HEK293 (cell line): ENCODE measurements around the gene ALDH16A1.
A peak's percentile ranks its signal among the peaks of the same experiment; 100 is the strongest.

Source experiments
- CTCF ChIA-PET: fragments of 350-600 bp; formaldehyde crosslinking; extraction: SDS; loops from one replicate; lab custom pipeline; 2021; ENCODE audit warnings: antibody characterized with exemption; lab: Yijun Ruan, JAX
- POLR2A ChIA-PET: fragments of 300-600 bp; formaldehyde crosslinking; extraction: SDS; loops from one replicate; lab custom pipeline; 2020; ENCODE audit warnings: antibody characterized with exemption, inconsistent platforms; lab: Yijun Ruan, JAX
- H3K27ac ChIP-seq: fragments of 200-500 bp; sonication (Bioruptor generic); 2 replicates; pipeline ENCODE4 v1.5.1; 2014; ENCODE audit warnings: low read depth, low read length, control low read depth, inconsistent platforms; ENCODE audit errors: extremely low read depth
- H3K36me3 ChIP-seq, 2 experiments: fragments of 200-500 bp in 1 of 2; sonication (Bioruptor generic) in 1 of 2; 1 replicate in 1 of 2; 2 replicates in 1 of 2; pipeline ENCODE4 v1.5.1; 2014 to 2017; ENCODE audit warnings: inconsistent platforms in 2 of 2, low read length in 2 of 2; ENCODE audit not compliant: control insufficient read depth in 2 of 2, insufficient read depth in 1 of 2
- H3K4me1 ChIP-seq: fragments of 200-500 bp; sonication (Bioruptor generic); 2 replicates; pipeline ENCODE4 v1.5.1; 2014; ENCODE audit warnings: mild to moderate bottlenecking, low read length, inconsistent platforms; ENCODE audit not compliant: control insufficient read depth, insufficient read depth
- H3K4me3 ChIP-seq: 2 replicates; pipeline ENCODE4 v1.5.1; 2011; ENCODE audit warnings: low read depth, mild to moderate bottlenecking, control low read depth, low read length, moderate library complexity
- H3K9me3 ChIP-seq: fragments of 200-500 bp; sonication (Bioruptor generic); 2 replicates; pipeline ENCODE4 v1.5.1; 2014; ENCODE audit warnings: low read depth, low read length, inconsistent platforms; ENCODE audit not compliant: control insufficient read depth, insufficient read depth
- BCL11A ChIP-seq: fragments of 450-650 bp; formaldehyde crosslinking; IDR thresholded peaks from 2 replicates; pipeline ENCODE4 v1.5.1; 2016; ENCODE audit warnings: low read depth, missing biosample characterization, missing genetic modification characterization
- EGR2 ChIP-seq: fragments of 450-650 bp; formaldehyde crosslinking; IDR thresholded peaks from 2 replicates; pipeline ENCODE4 v1.5.1; 2016; ENCODE audit warnings: low read depth, missing biosample characterization, missing genetic modification characterization
- IKZF3 ChIP-seq: fragments of 450-650 bp; IDR thresholded peaks from 2 replicates; pipeline ENCODE4 v1.5.0; 2018; ENCODE audit warnings: missing biosample characterization, mild to moderate bottlenecking, missing genetic modification characterization, moderate library complexity
- KLF17 ChIP-seq: fragments of 450-650 bp; formaldehyde crosslinking; IDR thresholded peaks from 2 replicates; pipeline ENCODE4 v1.5.1; 2016; ENCODE audit warnings: missing biosample characterization, missing genetic modification characterization
- KLF8 ChIP-seq: fragments of 450-650 bp; formaldehyde crosslinking; IDR thresholded peaks from 2 replicates; pipeline ENCODE4 v1.5.1; 2016; ENCODE audit warnings: missing biosample characterization, missing genetic modification characterization
- KLF9 ChIP-seq: fragments of 450-650 bp; formaldehyde crosslinking; IDR thresholded peaks from 2 replicates; pipeline ENCODE4 v1.5.1; 2016; ENCODE audit warnings: missing biosample characterization, missing genetic modification characterization, low read depth
- MYNN ChIP-seq: fragments of 450-650 bp; formaldehyde crosslinking; IDR thresholded peaks from 2 replicates; pipeline ENCODE4 v1.5.1; 2016; ENCODE audit warnings: missing biosample characterization, missing genetic modification characterization, borderline replicate concordance
- PRDM1 ChIP-seq: fragments of 450-650 bp; formaldehyde crosslinking; IDR thresholded peaks from 2 replicates; pipeline ENCODE4; 2016; ENCODE audit warnings: missing biosample characterization, missing genetic modification characterization
- REPIN1 ChIP-seq: fragments of 450-650 bp; formaldehyde crosslinking; IDR thresholded peaks from 2 replicates; pipeline ENCODE4 v1.5.1; 2017; ENCODE audit warnings: missing biosample characterization, missing genetic modification characterization, low read depth
- SCRT1 ChIP-seq: fragments of 450-650 bp; formaldehyde crosslinking; IDR thresholded peaks from 2 replicates; pipeline ENCODE4 v1.5.1; 2016; ENCODE audit warnings: missing biosample characterization, missing genetic modification characterization, borderline replicate concordance
- SP2 ChIP-seq: fragments of 450-650 bp; formaldehyde crosslinking; IDR thresholded peaks from 2 replicates; pipeline ENCODE4 v1.5.1; 2016; ENCODE audit warnings: missing biosample characterization, missing genetic modification characterization
- TCF7L2 ChIP-seq: IDR thresholded peaks from 2 replicates; pipeline ENCODE4 v1.6.1; 2011; ENCODE audit warnings: low read depth, mild to moderate bottlenecking, inconsistent platforms, low read length, moderate library complexity, borderline replicate concordance
- WT1 ChIP-seq: fragments of 450-650 bp; formaldehyde crosslinking; IDR thresholded peaks from 2 replicates; pipeline ENCODE4 v1.5.1; 2016; ENCODE audit warnings: missing biosample characterization, missing genetic modification characterization
- ZBTB17 ChIP-seq: fragments of 450-650 bp; formaldehyde crosslinking; IDR thresholded peaks from 2 replicates; pipeline ENCODE4 v1.5.1; 2016; ENCODE audit warnings: missing biosample characterization, missing genetic modification characterization
- ZBTB20 ChIP-seq: fragments of 450-650 bp; formaldehyde crosslinking; IDR thresholded peaks from 2 replicates; pipeline ENCODE4 v1.5.1; 2016; ENCODE audit warnings: missing biosample characterization, missing genetic modification characterization
- ZBTB44 ChIP-seq: fragments of 450-650 bp; IDR thresholded peaks from 2 replicates; pipeline ENCODE4 v1.5.1; 2018; ENCODE audit warnings: missing biosample characterization, mild to moderate bottlenecking, missing genetic modification characterization
- ZNF155 ChIP-seq: fragments of 450-650 bp; formaldehyde crosslinking; IDR thresholded peaks from 2 replicates; pipeline ENCODE4 v1.5.1; 2016; ENCODE audit warnings: missing biosample characterization, missing genetic modification characterization
- ZNF174 ChIP-seq: fragments of 450-650 bp; formaldehyde crosslinking; IDR thresholded peaks from 2 replicates; pipeline ENCODE4 v1.5.0; 2017; ENCODE audit warnings: missing biosample characterization, mild to moderate bottlenecking, missing genetic modification characterization
- ZNF175 ChIP-seq: fragments of 450-650 bp; formaldehyde crosslinking; IDR thresholded peaks from 2 replicates; pipeline ENCODE4 v1.5.1; 2016; ENCODE audit warnings: missing biosample characterization, missing genetic modification characterization
- ZNF184 ChIP-seq: fragments of 450-650 bp; IDR thresholded peaks from 2 replicates; pipeline ENCODE4 v1.5.1; 2018; ENCODE audit warnings: missing biosample characterization, mild to moderate bottlenecking, missing genetic modification characterization
- ZNF223 ChIP-seq: fragments of 450-650 bp; formaldehyde crosslinking; IDR thresholded peaks from 2 replicates; pipeline ENCODE4 v1.5.1; 2016; ENCODE audit warnings: missing biosample characterization, missing genetic modification characterization
- ZNF23 ChIP-seq: fragments of 450-650 bp; formaldehyde crosslinking; IDR thresholded peaks from 2 replicates; pipeline ENCODE4 v1.5.1; 2016; ENCODE audit warnings: missing biosample characterization, missing genetic modification characterization, borderline replicate concordance
- ZNF335 ChIP-seq: fragments of 450-650 bp; formaldehyde crosslinking; conservative IDR thresholded peaks from 2 replicates; pipeline ENCODE4 v1.5.1; 2016; ENCODE audit warnings: missing biosample characterization, missing genetic modification characterization
- ZNF37A ChIP-seq: fragments of 450-650 bp; IDR thresholded peaks from 2 replicates; pipeline ENCODE4 v1.5.1; 2018; ENCODE audit warnings: missing biosample characterization, missing genetic modification characterization
- ZNF394 ChIP-seq: fragments of 450-650 bp; formaldehyde crosslinking; IDR thresholded peaks from 2 replicates; pipeline ENCODE4 v1.5.1; 2016; ENCODE audit warnings: missing biosample characterization, missing genetic modification characterization, mild to moderate bottlenecking, moderate library complexity, borderline replicate concordance
- ZNF433 ChIP-seq: fragments of 450-650 bp; formaldehyde crosslinking; IDR thresholded peaks from 2 replicates; pipeline ENCODE4 v1.5.1; 2016; ENCODE audit warnings: missing biosample characterization, missing genetic modification characterization, low read depth
- ZNF473 ChIP-seq: fragments of 450-650 bp; formaldehyde crosslinking; IDR thresholded peaks from 2 replicates; pipeline ENCODE4 v1.5.1; 2017; ENCODE audit warnings: missing biosample characterization, missing genetic modification characterization
- ZNF514 ChIP-seq: fragments of 450-650 bp; formaldehyde crosslinking; IDR thresholded peaks from 2 replicates; pipeline ENCODE4 v1.5.1; 2016; ENCODE audit warnings: missing biosample characterization, missing genetic modification characterization
- ZNF529 ChIP-seq: fragments of 450-650 bp; formaldehyde crosslinking; IDR thresholded peaks from 2 replicates; pipeline ENCODE4 v1.5.1; 2017; ENCODE audit warnings: missing genetic modification characterization, missing biosample characterization; ENCODE audit not compliant: insufficient replicate concordance
- ZNF560 ChIP-seq: fragments of 450-650 bp; formaldehyde crosslinking; IDR thresholded peaks from 2 replicates; pipeline ENCODE4 v1.5.1; 2017; ENCODE audit warnings: missing biosample characterization, missing genetic modification characterization, borderline replicate concordance
- ZNF580 ChIP-seq: fragments of 450-650 bp; formaldehyde crosslinking; IDR thresholded peaks from 2 replicates; pipeline ENCODE4 v1.5.1; 2016; ENCODE audit warnings: missing biosample characterization, missing genetic modification characterization
- ZNF596 ChIP-seq: fragments of 450-650 bp; IDR thresholded peaks from 2 replicates; pipeline ENCODE4 v1.5.0; 2018; ENCODE audit warnings: missing biosample characterization, mild to moderate bottlenecking, missing genetic modification characterization, moderate library complexity
- ZNF677 ChIP-seq: fragments of 450-650 bp; IDR thresholded peaks from 2 replicates; pipeline ENCODE4 v1.5.0; 2018; ENCODE audit warnings: missing biosample characterization, mild to moderate bottlenecking, missing genetic modification characterization, moderate library complexity
- ZNF707 ChIP-seq: fragments of 450-650 bp; formaldehyde crosslinking; IDR thresholded peaks from 2 replicates; pipeline ENCODE4 v1.5.1; 2016; ENCODE audit warnings: missing biosample characterization, missing genetic modification characterization
- ZNF747 ChIP-seq: fragments of 450-650 bp; formaldehyde crosslinking; IDR thresholded peaks from 2 replicates; pipeline ENCODE4 v1.5.1; 2016; ENCODE audit warnings: missing biosample characterization, missing genetic modification characterization
- ZNF76 ChIP-seq: fragments of 450-650 bp; formaldehyde crosslinking; IDR thresholded peaks from 2 replicates; pipeline ENCODE4; 2016; ENCODE audit warnings: low read depth, missing biosample characterization, missing genetic modification characterization, borderline replicate concordance
- ZNF776 ChIP-seq: fragments of 450-650 bp; formaldehyde crosslinking; IDR thresholded peaks from 2 replicates; pipeline ENCODE4 v1.5.0; 2017; ENCODE audit warnings: missing biosample characterization, missing genetic modification characterization, borderline replicate concordance
- ZNF791 ChIP-seq: fragments of 450-650 bp; formaldehyde crosslinking; IDR thresholded peaks from 2 replicates; pipeline ENCODE4 v1.5.1; 2016; ENCODE audit warnings: missing biosample characterization, missing genetic modification characterization

ALDH16A1 gene

DNA sequence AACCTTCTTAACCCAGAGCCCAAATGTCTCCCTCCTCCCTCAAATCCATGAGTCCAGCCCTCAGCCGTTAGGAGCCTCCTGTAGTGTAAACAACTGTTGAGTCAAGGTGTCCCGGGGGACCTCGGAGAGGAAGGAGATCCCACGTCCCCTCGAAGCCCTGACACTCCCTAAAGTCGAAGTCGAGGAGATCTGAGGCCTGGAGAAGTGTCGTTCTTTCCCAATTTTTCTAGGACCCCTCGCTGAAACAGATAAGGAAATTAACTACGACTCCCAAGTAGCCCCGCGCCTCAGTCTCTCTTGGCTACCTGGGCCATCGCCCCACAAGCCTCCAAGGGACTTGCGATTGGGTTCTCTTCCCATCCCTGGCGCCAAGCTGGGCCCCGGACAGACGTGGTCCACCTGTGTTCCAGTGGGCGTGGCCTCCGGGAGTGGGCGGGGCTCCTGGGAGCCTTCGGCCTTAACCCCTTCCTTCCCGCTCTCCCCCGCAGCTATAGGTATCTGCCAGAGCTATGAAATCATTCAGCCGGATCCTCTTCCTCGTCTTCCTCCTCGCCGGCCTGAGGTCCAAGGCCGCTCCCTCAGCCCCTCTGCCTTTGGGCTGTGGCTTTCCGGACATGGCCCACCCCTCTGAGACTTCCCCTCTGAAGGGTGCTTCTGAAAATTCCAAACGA, 27.0 kb upstream of the ALDH16A1 start:
- ChIA-PET CTCF (interaction anchor here (0.6 to 3.8 kb wide), 4 partner anchors 16 to 201 kb away, joined by 3 to 33 read pairs (median 4); no protein-coding TSS in a partner anchor), POLR2A (interaction anchor here (0.6 to 1.6 kb wide), 3 partner anchors 10 to 298 kb away, joined by 3 to 4 read pairs (median 3); no protein-coding TSS in a partner anchor)
- Histone ChIP-seq H3K27ac (no peak overlapping the region), H3K4me1 (peaks cover 5% of the 10 kb centered on the region), H3K4me3 (no peak overlapping the region), H3K9me3 (no peaks in the 10 kb centered on the region), H3K36me3 (no peaks in the 10 kb centered on the region)
- no peak for TF ChIP-seq ZNF174 (tag by site-specific recombination)
- TF ChIP-seq ZNF76 (tag by site-specific recombination), result peak; percentile 52; the same call in 1 of the 2 replicates
- TF ChIP-seq KLF8 (tag by site-specific recombination), result peak; percentile 73
- TF ChIP-seq PRDM1 (tag by site-specific recombination), result no peak
- peak; percentile 72 for TF ChIP-seq WT1
- no peak for TF ChIP-seq ZNF677 (tag by site-specific recombination)
- peak; percentile 80 for TF ChIP-seq MYNN (tag by site-specific recombination)
- TF ChIP-seq KLF9 (tag by site-specific recombination), result peak; percentile 91
- peak; percentile 16; the same call in 1 of the 2 replicates for TF ChIP-seq ZBTB17 (tag by site-specific recombination)
- peak; percentile 39; the same call in 1 of the 2 replicates for TF ChIP-seq ZBTB20
- no peak for TF ChIP-seq ZNF747 (tag by site-specific recombination)
- no peak for TF ChIP-seq ZNF529
- TF ChIP-seq ZNF596 (tag by site-specific recombination), result no peak
- TF ChIP-seq ZNF514 (tag by site-specific recombination), result no peak
- TF ChIP-seq ZNF473 (tag by site-specific recombination), result no peak
- no peak for TF ChIP-seq ZNF580 (tag by site-specific recombination)
- 0 out of 2 replicates have a peak, but pooled peaks have one; percentile 36 for TF ChIP-seq ZBTB44
- TF ChIP-seq ZNF175 (tag by site-specific recombination), result no peak
- TF ChIP-seq EGR2 (tag by site-specific recombination), result peak; percentile 28; the same call in 1 of the 2 replicates
- TF ChIP-seq ZNF155, result no peak
- no peak for TF ChIP-seq ZNF394 (tag by site-specific recombination)
- TF ChIP-seq ZNF433 (tag by site-specific recombination), result no peak
- no peak for TF ChIP-seq ZNF23
- TF ChIP-seq SP2 (tag by site-specific recombination), result peak; percentile 37; the same call in 1 of the 2 replicates
- no peak for TF ChIP-seq ZNF223 (tag by site-specific recombination)
- TF ChIP-seq ZNF335 (tag by site-specific recombination), result peak; percentile 83
- TF ChIP-seq ZNF776 (tag by site-specific recombination), result no peak
- TF ChIP-seq SCRT1 (tag by site-specific recombination), result peak; percentile 44
- no peak for TF ChIP-seq TCF7L2
- TF ChIP-seq IKZF3 (tag by site-specific recombination), result peak; percentile 68
- peak; percentile 81 for TF ChIP-seq KLF17 (tag by site-specific recombination)
- no peak for TF ChIP-seq ZNF560 (tag by site-specific recombination)
- no peak for TF ChIP-seq ZNF184 (tag by site-specific recombination)
- TF ChIP-seq ZNF37A (tag by site-specific recombination), result no peak
- TF ChIP-seq BCL11A (tag by site-specific recombination), result no peak
- no peak for TF ChIP-seq ZNF707 (tag by site-specific recombination)
- no peak for TF ChIP-seq REPIN1 (tag by site-specific recombination)
- TF ChIP-seq ZNF791 (tag by site-specific recombination), result no peak
